ENCODE measurements around the gene MT1M.

DNA sequence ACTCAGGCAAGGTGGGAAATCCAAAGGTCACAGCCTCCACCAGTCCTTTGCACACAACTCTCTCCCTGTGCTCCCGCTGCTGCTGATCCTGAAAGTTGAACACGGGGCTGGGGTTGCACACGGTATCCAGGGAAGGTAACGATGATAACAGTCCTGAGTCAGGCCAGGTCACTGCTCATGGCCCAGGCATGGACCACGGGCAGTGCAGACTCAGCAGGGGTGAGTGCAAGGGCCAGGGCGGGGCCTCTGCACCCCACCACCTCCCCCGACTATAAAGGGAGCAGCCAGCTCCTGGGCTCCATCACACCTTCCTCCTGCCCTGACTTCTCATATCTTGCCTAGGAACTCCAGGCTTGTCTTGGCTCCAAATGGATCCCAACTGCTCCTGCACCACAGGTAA lies 19.1 kb downstream of the MT1M start, which contains the start of gene MT1B:
- TF ChIP-seq CEBPB (IDR thresholded peaks at IDR 0.05; ENCODE audit: low read depth) (no peak), JUND (IDR thresholded peaks at IDR 0.05) (no peak), POLR2A (IDR thresholded peaks at IDR 0.05; ENCODE audit: borderline replicate concordance, extremely low read depth, insufficient read depth, insufficient read length) (no peak)
- TF ChIP-seq, protein P1, sequence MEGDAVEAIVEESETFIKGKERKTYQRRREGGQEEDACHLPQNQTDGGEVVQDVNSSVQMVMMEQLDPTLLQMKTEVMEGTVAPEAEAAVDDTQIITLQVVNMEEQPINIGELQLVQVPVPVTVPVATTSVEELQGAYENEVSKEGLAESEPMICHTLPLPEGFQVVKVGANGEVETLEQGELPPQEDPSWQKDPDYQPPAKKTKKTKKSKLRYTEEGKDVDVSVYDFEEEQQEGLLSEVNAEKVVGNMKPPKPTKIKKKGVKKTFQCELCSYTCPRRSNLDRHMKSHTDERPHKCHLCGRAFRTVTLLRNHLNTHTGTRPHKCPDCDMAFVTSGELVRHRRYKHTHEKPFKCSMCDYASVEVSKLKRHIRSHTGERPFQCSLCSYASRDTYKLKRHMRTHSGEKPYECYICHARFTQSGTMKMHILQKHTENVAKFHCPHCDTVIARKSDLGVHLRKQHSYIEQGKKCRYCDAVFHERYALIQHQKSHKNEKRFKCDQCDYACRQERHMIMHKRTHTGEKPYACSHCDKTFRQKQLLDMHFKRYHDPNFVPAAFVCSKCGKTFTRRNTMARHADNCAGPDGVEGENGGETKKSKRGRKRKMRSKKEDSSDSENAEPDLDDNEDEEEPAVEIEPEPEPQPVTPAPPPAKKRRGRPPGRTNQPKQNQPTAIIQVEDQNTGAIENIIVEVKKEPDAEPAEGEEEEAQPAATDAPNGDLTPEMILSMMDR (IDR thresholded peaks at IDR 0.05 in 2 of 3, conservative IDR thresholded peaks at IDR 0.05 in 1 of 3; ENCODE audit: borderline replicate concordance in 1 of 3, insufficient read depth in 1 of 3, low read depth in 2 of 3, low read length in 2 of 3): no peak
- TF ChIP-seq, protein P2, sequence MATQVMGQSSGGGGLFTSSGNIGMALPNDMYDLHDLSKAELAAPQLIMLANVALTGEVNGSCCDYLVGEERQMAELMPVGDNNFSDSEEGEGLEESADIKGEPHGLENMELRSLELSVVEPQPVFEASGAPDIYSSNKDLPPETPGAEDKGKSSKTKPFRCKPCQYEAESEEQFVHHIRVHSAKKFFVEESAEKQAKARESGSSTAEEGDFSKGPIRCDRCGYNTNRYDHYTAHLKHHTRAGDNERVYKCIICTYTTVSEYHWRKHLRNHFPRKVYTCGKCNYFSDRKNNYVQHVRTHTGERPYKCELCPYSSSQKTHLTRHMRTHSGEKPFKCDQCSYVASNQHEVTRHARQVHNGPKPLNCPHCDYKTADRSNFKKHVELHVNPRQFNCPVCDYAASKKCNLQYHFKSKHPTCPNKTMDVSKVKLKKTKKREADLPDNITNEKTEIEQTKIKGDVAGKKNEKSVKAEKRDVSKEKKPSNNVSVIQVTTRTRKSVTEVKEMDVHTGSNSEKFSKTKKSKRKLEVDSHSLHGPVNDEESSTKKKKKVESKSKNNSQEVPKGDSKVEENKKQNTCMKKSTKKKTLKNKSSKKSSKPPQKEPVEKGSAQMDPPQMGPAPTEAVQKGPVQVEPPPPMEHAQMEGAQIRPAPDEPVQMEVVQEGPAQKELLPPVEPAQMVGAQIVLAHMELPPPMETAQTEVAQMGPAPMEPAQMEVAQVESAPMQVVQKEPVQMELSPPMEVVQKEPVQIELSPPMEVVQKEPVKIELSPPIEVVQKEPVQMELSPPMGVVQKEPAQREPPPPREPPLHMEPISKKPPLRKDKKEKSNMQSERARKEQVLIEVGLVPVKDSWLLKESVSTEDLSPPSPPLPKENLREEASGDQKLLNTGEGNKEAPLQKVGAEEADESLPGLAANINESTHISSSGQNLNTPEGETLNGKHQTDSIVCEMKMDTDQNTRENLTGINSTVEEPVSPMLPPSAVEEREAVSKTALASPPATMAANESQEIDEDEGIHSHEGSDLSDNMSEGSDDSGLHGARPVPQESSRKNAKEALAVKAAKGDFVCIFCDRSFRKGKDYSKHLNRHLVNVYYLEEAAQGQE (IDR thresholded peaks at IDR 0.05; ENCODE audit: low read depth): no peak
